ENCODE data around the gene VEGFC. TPM values are rescaled to one million over a fixed set of nuclear protein-coding genes. Genes with fewer than 3 reads are reported as not detected.

Gene VEGFC
- total RNA-seq, 1 experiment from 2014 or later, result 8.7 TPM

DNA sequence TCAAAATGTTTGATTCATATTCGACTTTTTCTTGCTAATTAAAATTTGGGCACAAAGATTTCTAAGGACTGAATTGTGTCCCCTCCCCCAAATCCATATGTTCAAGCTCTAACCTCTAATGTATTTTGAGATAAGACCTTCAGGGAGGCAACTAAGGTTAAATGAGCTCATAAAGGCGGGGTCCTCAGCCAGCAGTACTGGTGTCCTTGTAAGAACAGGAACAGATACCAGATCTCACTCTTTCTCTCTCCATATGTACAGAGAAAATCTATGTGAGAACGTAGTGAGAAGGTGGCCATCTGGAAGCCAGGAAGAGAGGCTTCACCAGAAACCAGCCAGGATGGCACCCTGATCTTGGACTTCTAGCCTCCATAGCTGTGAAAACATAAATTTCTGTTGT is 116.9 kb downstream of the VEGFC start:
- no TSS peak for BruUV-seq (replicated peaks)
- Histone ChIP-seq H3K27ac (no peak overlapping the region), H2AFZ (no peak overlapping the region), H3K9me2 (ENCODE audit: insufficient read depth) (no peaks in the 10 kb centered on the region), H4K20me1 (ENCODE audit: insufficient read depth) (no peaks in the 10 kb centered on the region), H3K36me3 (ENCODE audit: low read depth) (no peaks in the 10 kb centered on the region), H3K9me3 (ENCODE audit: insufficient read depth, low read depth) (no peaks in the 10 kb centered on the region), H3K4me1 (replicated peaks; ENCODE audit: insufficient read depth) (no peaks in the 10 kb centered on the region), H3K27me3 (ENCODE audit: insufficient read depth, low read depth) (no peaks in the 10 kb centered on the region), H3K4me2 (no peak overlapping the region), H3K4me3 (no peak overlapping the region), H3F3A (ENCODE audit: insufficient read depth, low read depth) (no peaks in the 10 kb centered on the region), H3K79me2 (ENCODE audit: low read depth) (no peaks in the 10 kb centered on the region)
- ChIA-PET CTCF (no interaction called here), POLR2A (ENCODE audit: unreplicated experiment) (no interaction called here)
- TF ChIP-seq CTCF (conservative IDR thresholded peaks at IDR 0.05), result no peak
- no peak for TF ChIP-seq EZH2 (IDR thresholded peaks at IDR 0.05; ENCODE audit: low read depth)
- no peak for DNase-seq
- intact Hi-C loops (cut with micrococcal nuclease; ENCODE audit: unreplicated experiment), result no loop called here

DNA sequence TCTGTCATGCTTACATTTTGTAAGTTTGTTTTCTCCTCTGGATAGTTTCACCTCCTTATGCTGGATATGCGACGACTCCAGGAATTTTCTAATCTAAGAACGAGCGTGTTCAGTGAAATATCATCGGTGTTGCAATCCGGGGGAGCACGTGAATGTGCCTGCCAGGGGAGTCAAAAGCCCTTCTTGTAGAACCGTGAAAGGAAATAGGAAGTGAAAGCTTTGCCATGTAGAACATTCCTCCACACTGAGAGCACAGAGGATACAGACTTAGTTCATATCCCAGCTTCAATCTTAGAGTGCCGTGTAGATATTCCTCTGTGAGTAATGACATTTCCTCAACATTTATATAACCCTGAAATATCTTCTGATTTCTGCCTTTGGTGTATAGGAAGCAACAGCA is 121.2 kb downstream of the VEGFC start:
- intact Hi-C loops (cut with micrococcal nuclease; ENCODE audit: unreplicated experiment), result no loop called here
- H3K27ac ChIP-seq, result no peak overlapping the region
- TF ChIP-seq EZH2 (IDR thresholded peaks at IDR 0.05; ENCODE audit: low read depth) (no peak), CTCF (conservative IDR thresholded peaks at IDR 0.05) (no peak)
- no peaks in the 10 kb centered on the region for H3K79me2 ChIP-seq (ENCODE audit: low read depth)
- H2AFZ ChIP-seq, result no peak overlapping the region
- no peaks in the 10 kb centered on the region for H3K27me3 ChIP-seq (ENCODE audit: insufficient read depth, low read depth)
- no peaks in the 10 kb centered on the region for H3F3A ChIP-seq (ENCODE audit: insufficient read depth, low read depth)
- DNase-seq, result no peak
- BruUV-seq (replicated peaks), result no TSS peak
- no peak overlapping the region for H3K4me2 ChIP-seq
- no peaks in the 10 kb centered on the region for H3K36me3 ChIP-seq (ENCODE audit: low read depth)
- no peaks in the 10 kb centered on the region for H3K4me1 ChIP-seq (replicated peaks; ENCODE audit: insufficient read depth)
- CTCF ChIA-PET, result no interaction called here
- POLR2A ChIA-PET (ENCODE audit: unreplicated experiment), result no interaction called here
- H4K20me1 ChIP-seq (ENCODE audit: insufficient read depth), result no peaks in the 10 kb centered on the region
- no peaks in the 10 kb centered on the region for H3K9me2 ChIP-seq (ENCODE audit: insufficient read depth)
- no peaks in the 10 kb centered on the region for H3K9me3 ChIP-seq (ENCODE audit: insufficient read depth, low read depth)
- no peak overlapping the region for H3K4me3 ChIP-seq

DNA sequence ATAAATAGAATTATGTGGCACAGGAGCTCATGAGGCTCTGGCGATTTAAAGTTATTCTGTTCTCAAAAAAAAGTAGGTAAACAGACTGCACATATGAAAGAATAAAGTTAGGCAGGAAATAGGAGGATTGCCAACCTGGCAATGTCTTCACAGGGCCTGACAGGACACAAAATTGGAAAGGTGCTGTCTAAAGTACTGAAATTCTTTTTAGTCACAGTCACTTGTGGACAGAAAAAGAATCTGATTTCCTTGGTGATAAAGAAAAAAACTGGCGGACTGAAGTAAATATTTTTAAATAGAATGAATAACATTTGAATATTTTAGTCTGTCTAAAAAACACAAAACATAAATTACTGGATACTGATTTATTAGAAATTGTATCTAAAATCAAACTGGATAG is 124.4 kb downstream of the VEGFC start:
- H4K20me1 ChIP-seq (ENCODE audit: insufficient read depth), result no peaks in the 10 kb centered on the region
- no peak overlapping the region for H3K4me2 ChIP-seq
- no peak overlapping the region for H3K4me3 ChIP-seq
- DNase-seq, result no peak
- no peak for TF ChIP-seq CTCF (conservative IDR thresholded peaks at IDR 0.05)
- TF ChIP-seq EZH2 (IDR thresholded peaks at IDR 0.05; ENCODE audit: low read depth), result no peak
- no peaks in the 10 kb centered on the region for H3K79me2 ChIP-seq (ENCODE audit: low read depth)
- ChIA-PET POLR2A (ENCODE audit: unreplicated experiment) (no interaction called here), CTCF (no interaction called here)
- no peaks in the 10 kb centered on the region for H3K4me1 ChIP-seq (replicated peaks; ENCODE audit: insufficient read depth)
- no peaks in the 10 kb centered on the region for H3K9me3 ChIP-seq (ENCODE audit: insufficient read depth, low read depth)
- no peaks in the 10 kb centered on the region for H3K9me2 ChIP-seq (ENCODE audit: insufficient read depth)
- H3K27ac ChIP-seq, result no peak overlapping the region
- H3K36me3 ChIP-seq (ENCODE audit: low read depth), result no peaks in the 10 kb centered on the region
- H2AFZ ChIP-seq, result no peak overlapping the region
- H3F3A ChIP-seq (ENCODE audit: insufficient read depth, low read depth), result no peaks in the 10 kb centered on the region
- no TSS peak for BruUV-seq (replicated peaks)
- intact Hi-C loops (cut with micrococcal nuclease; ENCODE audit: unreplicated experiment), result no loop called here
- H3K27me3 ChIP-seq (ENCODE audit: insufficient read depth, low read depth), result no peaks in the 10 kb centered on the region
